HEK293 (cell line): ENCODE data around the gene PALD1.

Source experiments
- BCL11A ChIP-seq: fragments of 450-650 bp; formaldehyde crosslinking; IDR thresholded peaks from 2 replicates; pipeline ENCODE4 v1.5.1; 2016; ENCODE audit warnings: low read depth, missing biosample characterization, missing genetic modification characterization
- BCL6B ChIP-seq: fragments of 450-650 bp; formaldehyde crosslinking; IDR thresholded peaks from 2 replicates; pipeline ENCODE4 v1.5.1; 2017; ENCODE audit warnings: missing biosample characterization, missing genetic modification characterization
- IKZF3 ChIP-seq: fragments of 450-650 bp; IDR thresholded peaks from 2 replicates; pipeline ENCODE4 v1.5.0; 2018; ENCODE audit warnings: missing biosample characterization, mild to moderate bottlenecking, missing genetic modification characterization, moderate library complexity
- KLF10 ChIP-seq: fragments of 450-650 bp; IDR thresholded peaks from 2 replicates; pipeline ENCODE4 v1.5.1; 2018; ENCODE audit warnings: missing biosample characterization, mild to moderate bottlenecking, missing genetic modification characterization
- KLF16 ChIP-seq: fragments of 450-650 bp; formaldehyde crosslinking; IDR thresholded peaks from 2 replicates; pipeline ENCODE4 v1.5.1; 2017; ENCODE audit warnings: missing biosample characterization, missing genetic modification characterization
- MEIS1 ChIP-seq: sonication (generic); formaldehyde crosslinking; IDR thresholded peaks from 2 replicates; pipeline ENCODE4 v1.8.1; 2022; ENCODE audit warnings: missing genetic modification reagents, mild to moderate bottlenecking, borderline replicate concordance
- MYNN ChIP-seq: fragments of 450-650 bp; formaldehyde crosslinking; IDR thresholded peaks from 2 replicates; pipeline ENCODE4 v1.5.1; 2016; ENCODE audit warnings: missing biosample characterization, missing genetic modification characterization, borderline replicate concordance
- MZF1 ChIP-seq: fragments of 450-650 bp; formaldehyde crosslinking; IDR thresholded peaks from 2 replicates; pipeline ENCODE4 v1.5.1; 2017; ENCODE audit warnings: missing biosample characterization, missing genetic modification characterization, borderline replicate concordance
- OSR2 ChIP-seq: fragments of 450-650 bp; formaldehyde crosslinking; IDR thresholded peaks from 2 replicates; pipeline ENCODE4 v1.5.1; 2016; ENCODE audit warnings: missing biosample characterization, missing genetic modification characterization
- PRDM1 ChIP-seq: fragments of 450-650 bp; formaldehyde crosslinking; IDR thresholded peaks from 2 replicates; pipeline ENCODE4; 2016; ENCODE audit warnings: missing biosample characterization, missing genetic modification characterization
- REPIN1 ChIP-seq: fragments of 450-650 bp; formaldehyde crosslinking; IDR thresholded peaks from 2 replicates; pipeline ENCODE4 v1.5.1; 2017; ENCODE audit warnings: missing biosample characterization, missing genetic modification characterization, low read depth
- SALL2 ChIP-seq: fragments of 450-650 bp; formaldehyde crosslinking; IDR thresholded peaks from 2 replicates; pipeline ENCODE4 v1.5.0; 2017; ENCODE audit warnings: missing biosample characterization, mild to moderate bottlenecking, missing genetic modification characterization, borderline replicate concordance
- SETDB1 ChIP-seq: IDR thresholded peaks from one replicate; pipeline ENCODE4 v1.6.1; 2017; ENCODE audit warnings: mild to moderate bottlenecking, low read length, moderate library complexity, mixed read lengths; ENCODE audit not compliant: insufficient read length
- SP3 ChIP-seq: fragments of 450-650 bp; formaldehyde crosslinking; IDR thresholded peaks from 2 replicates; pipeline ENCODE4 v1.5.1; 2016; ENCODE audit warnings: missing biosample characterization, missing genetic modification characterization
- WT1 ChIP-seq: fragments of 450-650 bp; formaldehyde crosslinking; IDR thresholded peaks from 2 replicates; pipeline ENCODE4 v1.5.1; 2016; ENCODE audit warnings: missing biosample characterization, missing genetic modification characterization
- YY1 ChIP-seq: fragments of 450-650 bp; formaldehyde crosslinking; IDR thresholded peaks from 2 replicates; pipeline ENCODE4 v1.5.1; 2018; ENCODE audit warnings: missing biosample characterization, missing genetic modification characterization
- ZFHX2 ChIP-seq: fragments of 450-650 bp; formaldehyde crosslinking; conservative IDR thresholded peaks from 2 replicates; pipeline ENCODE4 v1.5.1; 2016; ENCODE audit warnings: missing biosample characterization, missing genetic modification characterization
- ZIC2 ChIP-seq: fragments of 450-650 bp; formaldehyde crosslinking; IDR thresholded peaks from 2 replicates; pipeline ENCODE4 v1.5.1; 2016; ENCODE audit warnings: missing biosample characterization, missing genetic modification characterization
- ZNF132 ChIP-seq: fragments of 450-650 bp; formaldehyde crosslinking; IDR thresholded peaks from 2 replicates; pipeline ENCODE4 v1.5.1; 2017; ENCODE audit warnings: missing biosample characterization, missing genetic modification characterization, borderline replicate concordance
- ZNF133 ChIP-seq: fragments of 450-650 bp; formaldehyde crosslinking; IDR thresholded peaks from 2 replicates; pipeline ENCODE4 v1.5.1; 2016; ENCODE audit warnings: missing biosample characterization, missing genetic modification characterization
- ZNF174 ChIP-seq: fragments of 450-650 bp; formaldehyde crosslinking; IDR thresholded peaks from 2 replicates; pipeline ENCODE4 v1.5.0; 2017; ENCODE audit warnings: missing biosample characterization, mild to moderate bottlenecking, missing genetic modification characterization
- ZNF184 ChIP-seq: fragments of 450-650 bp; IDR thresholded peaks from 2 replicates; pipeline ENCODE4 v1.5.1; 2018; ENCODE audit warnings: missing biosample characterization, mild to moderate bottlenecking, missing genetic modification characterization
- ZNF324 ChIP-seq: fragments of 450-650 bp; formaldehyde crosslinking; IDR thresholded peaks from 2 replicates; pipeline ENCODE4 v1.5.1; 2016; ENCODE audit warnings: missing biosample characterization, missing genetic modification characterization
- ZNF341 ChIP-seq: fragments of 450-650 bp; formaldehyde crosslinking; IDR thresholded peaks from 2 replicates; pipeline ENCODE4; 2016; ENCODE audit warnings: low read depth, missing biosample characterization, missing genetic modification characterization
- ZNF398 ChIP-seq: fragments of 450-650 bp; formaldehyde crosslinking; IDR thresholded peaks from 2 replicates; pipeline ENCODE4 v1.5.1; 2017; ENCODE audit warnings: missing biosample characterization, missing genetic modification characterization
- ZNF404 ChIP-seq: fragments of 450-650 bp; formaldehyde crosslinking; IDR thresholded peaks from 2 replicates; pipeline ENCODE4 v1.5.1; 2017; ENCODE audit warnings: missing biosample characterization, missing genetic modification characterization
- ZNF423 ChIP-seq: fragments of 450-650 bp; formaldehyde crosslinking; IDR thresholded peaks from 2 replicates; pipeline ENCODE4 v1.5.1; 2016; ENCODE audit warnings: missing biosample characterization, missing genetic modification characterization
- ZNF473 ChIP-seq: fragments of 450-650 bp; formaldehyde crosslinking; IDR thresholded peaks from 2 replicates; pipeline ENCODE4 v1.5.1; 2017; ENCODE audit warnings: missing biosample characterization, missing genetic modification characterization
- ZNF513 ChIP-seq: fragments of 450-650 bp; IDR thresholded peaks from 2 replicates; pipeline ENCODE4 v1.5.1; 2018; ENCODE audit warnings: missing biosample characterization, missing genetic modification characterization
- ZNF544 ChIP-seq: fragments of 450-650 bp; formaldehyde crosslinking; IDR thresholded peaks from 2 replicates; pipeline ENCODE4 v1.5.0; 2017; ENCODE audit warnings: missing biosample characterization, missing genetic modification characterization
- ZNF596 ChIP-seq: fragments of 450-650 bp; IDR thresholded peaks from 2 replicates; pipeline ENCODE4 v1.5.0; 2018; ENCODE audit warnings: missing biosample characterization, mild to moderate bottlenecking, missing genetic modification characterization, moderate library complexity
- ZNF600 ChIP-seq: fragments of 450-650 bp; formaldehyde crosslinking; IDR thresholded peaks from 2 replicates; pipeline ENCODE4 v1.5.1; 2016; ENCODE audit warnings: missing biosample characterization, missing genetic modification characterization
- ZNF660 ChIP-seq: fragments of 450-650 bp; IDR thresholded peaks from 2 replicates; pipeline ENCODE4 v1.5.1; 2018; ENCODE audit warnings: missing biosample characterization, mild to moderate bottlenecking, missing genetic modification characterization
- ZNF670 ChIP-seq: fragments of 450-650 bp; formaldehyde crosslinking; IDR thresholded peaks from 2 replicates; pipeline ENCODE4 v1.5.1; 2016; ENCODE audit warnings: missing biosample characterization, missing genetic modification characterization, low read depth
- ZNF677 ChIP-seq: fragments of 450-650 bp; IDR thresholded peaks from 2 replicates; pipeline ENCODE4 v1.5.0; 2018; ENCODE audit warnings: missing biosample characterization, mild to moderate bottlenecking, missing genetic modification characterization, moderate library complexity
- ZNF692 ChIP-seq: fragments of 450-650 bp; formaldehyde crosslinking; IDR thresholded peaks from 2 replicates; pipeline ENCODE4 v1.5.1; 2016; ENCODE audit warnings: missing biosample characterization, missing genetic modification characterization
- ZNF776 ChIP-seq: fragments of 450-650 bp; formaldehyde crosslinking; IDR thresholded peaks from 2 replicates; pipeline ENCODE4 v1.5.0; 2017; ENCODE audit warnings: missing biosample characterization, missing genetic modification characterization, borderline replicate concordance
- ZNF830 ChIP-seq: fragments of 450-650 bp; IDR thresholded peaks from 2 replicates; pipeline ENCODE4 v1.5.0; 2018; ENCODE audit warnings: missing biosample characterization, missing genetic modification characterization, low read depth, mild to moderate bottlenecking, moderate library complexity

Gene PALD1

GRCh38 chr10:70477661-70478162, 855 bp upstream of the PALD1 start (continued):
- peak; percentile 46 for TF ChIP-seq ZNF398
- TF ChIP-seq ZNF473 (tag by site-specific recombination), result no peak
- TF ChIP-seq ZNF184 (tag by site-specific recombination), result no peak
- no peak for TF ChIP-seq ZNF133
- TF ChIP-seq IKZF3, result no peak
- TF ChIP-seq ZNF670, result no peak
- no peak for TF ChIP-seq ZNF423 (tag by site-specific recombination)
- no peak for TF ChIP-seq MEIS1
- TF ChIP-seq ZFHX2 (tag by site-specific recombination), result peak; percentile 100
- TF ChIP-seq ZNF596 (tag by site-specific recombination), result no peak
- TF ChIP-seq BCL6B (tag by site-specific recombination), result no peak
- TF ChIP-seq KLF16, result 0 out of 2 replicates have a peak, but pooled peaks have one; percentile 38
- TF ChIP-seq PRDM1 (tag by site-specific recombination), result peak; percentile 91
- TF ChIP-seq ZNF660 (tag by site-specific recombination), result no peak
- TF ChIP-seq ZNF341, result no peak
- TF ChIP-seq REPIN1 (tag by site-specific recombination), result no peak
- no peak for TF ChIP-seq ZNF544
- TF ChIP-seq ZNF174, result no peak
- TF ChIP-seq SETDB1, result no peak
- TF ChIP-seq ZNF677 (tag by site-specific recombination), result no peak
- no peak for TF ChIP-seq MYNN (tag by site-specific recombination)
- no peak for TF ChIP-seq YY1
- no peak for TF ChIP-seq KLF10 (tag by site-specific recombination)
- TF ChIP-seq WT1 (tag by site-specific recombination), result no peak
- no peak for TF ChIP-seq SALL2 (tag by site-specific recombination)
- no peak for TF ChIP-seq ZNF404 (tag by site-specific recombination)
- no peak for TF ChIP-seq BCL11A (tag by site-specific recombination)
- TF ChIP-seq ZNF513 (tag by site-specific recombination), result no peak
- TF ChIP-seq ZNF132 (tag by site-specific recombination), result no peak
- TF ChIP-seq ZNF830 (tag by site-specific recombination), result no peak
- no peak for TF ChIP-seq OSR2
- TF ChIP-seq ZIC2 (tag by site-specific recombination), result no peak
- TF ChIP-seq MZF1 (tag by site-specific recombination), result no peak
- TF ChIP-seq ZNF600 (tag by site-specific recombination), result no peak
- TF ChIP-seq SP3 (tag by site-specific recombination), result peak; percentile 14; the same call in 1 of the 2 replicates
- TF ChIP-seq ZNF324 (tag by site-specific recombination), result no peak
- TF ChIP-seq ZNF692 (tag by site-specific recombination), result peak; percentile 54
- TF ChIP-seq ZNF776 (tag by site-specific recombination), result no peak
